Body of pancreas (tissue), 4 donors: Measurements from ENCODE around the gene NRG3.

ENCODE experiments used
- CTCF ChIP-seq, 7 experiments: fragments of 450-650 bp in 4 of 7; fragments of 200-600 bp in 3 of 7; sonication (generic) in 3 of 7; IDR thresholded peaks; one replicate each; pipeline ENCODE4 v1.5.1; 2016 to 2019; ENCODE audit warnings: antibody characterized with exemption in 7 of 7
- POLR2A ChIP-seq, 3 donors: fragments of 450-650 bp; IDR thresholded peaks; one replicate each; pipeline ENCODE4 v1.6.1; 2016; ENCODE audit warnings: antibody characterized with exemption in 3 of 3, mild to moderate bottlenecking in 2 of 3

GRCh38 chr10:81911328-81911727, 36.3 kb downstream of the NRG3 start:
- no peak for TF ChIP-seq CTCF (IDR thresholded peaks at IDR 0.05)
- TF ChIP-seq POLR2A (IDR thresholded peaks at IDR 0.05): no peak
